CD4-positive, alpha-beta memory T cell (primary cell): ENCODE data around the gene FER. TPM values are rescaled to one million over a fixed set of nuclear protein-coding genes. Genes with fewer than 3 reads are reported as not detected.
A peak's percentile ranks its signal among the peaks of the same experiment; 100 is the strongest.

ENCODE experiments used
- CTCF ChIA-PET: fragments of 350-600 bp; sonication (Branson Sonifier 250); formaldehyde crosslinking; loops from one replicate; lab custom pipeline; 2021; ENCODE audit warnings: inconsistent platforms; ENCODE audit not compliant: partially characterized antibody; lab: Charles Lee
- POLR2A ChIA-PET: fragments of 350-600 bp; sonication (Branson Sonifier 250); formaldehyde crosslinking; loops from one replicate; lab custom pipeline; 2021; ENCODE audit not compliant: partially characterized antibody; lab: Charles Lee
- DNase-seq, 5 donors: peaks; one replicate each; pipeline versions ENCODE4 v3.0.0 to v3.0.0-alpha.2; 2020 to 2022; ENCODE audit warnings: mixed read lengths in 1 of 5
- H3K27ac ChIP-seq: one replicate; pipeline ENCODE4 v1.7.0; 2013; ENCODE audit warnings: low read depth, low read length
- H3K27me3 ChIP-seq: 2 replicates; pipeline ENCODE4 v1.7.0; 2013; ENCODE audit warnings: mild to moderate bottlenecking, low read length, moderate library complexity; ENCODE audit not compliant: insufficient read depth
- H3K36me3 ChIP-seq: 2 replicates; pipeline ENCODE4 v1.7.0; 2013; ENCODE audit warnings: mild to moderate bottlenecking, low read length, moderate library complexity; ENCODE audit not compliant: insufficient read depth
- H3K4me1 ChIP-seq: 2 replicates; pipeline ENCODE4 v1.7.0; 2013; ENCODE audit warnings: mild to moderate bottlenecking, low read length, moderate library complexity; ENCODE audit not compliant: insufficient read depth
- H3K4me3 ChIP-seq, 2 donors: one replicate each; pipeline ENCODE4 v1.7.0; 2013; ENCODE audit warnings: low read length in 2 of 2, mild to moderate bottlenecking in 1 of 2
- H3K9me3 ChIP-seq, 2 donors: one replicate each; pipeline ENCODE4 v1.7.0; 2013; ENCODE audit warnings: low read length in 2 of 2, control low read depth in 1 of 2; ENCODE audit not compliant: control insufficient read depth in 1 of 2
- H3K27ac Mint-ChIP-seq, 7 donors: one replicate each; pipeline ENCODE4 v1.8.0; 2020 to 2021; ENCODE audit warnings: mixed read lengths in 7 of 7, mild to moderate bottlenecking in 6 of 7, inconsistent platforms in 3 of 7, moderate library complexity in 3 of 7
- H3K27me3 Mint-ChIP-seq, 2 donors: one replicate each; pipeline ENCODE4 v1.8.0; 2020 to 2021; ENCODE audit warnings: mixed read lengths in 2 of 2
- H3K36me3 Mint-ChIP-seq, 2 donors: one replicate each; pipeline ENCODE4 v1.8.0; 2020 to 2021; ENCODE audit warnings: mixed read lengths in 2 of 2, inconsistent platforms in 1 of 2, mild to moderate bottlenecking in 1 of 2
- H3K4me1 Mint-ChIP-seq, 4 donors: one replicate each; pipeline ENCODE4 v1.8.0; 2020 to 2021; ENCODE audit warnings: mixed read lengths in 4 of 4, mild to moderate bottlenecking in 1 of 4
- H3K4me3 Mint-ChIP-seq, 8 donors: one replicate each; pipeline ENCODE4 v1.8.0; 2020 to 2021; ENCODE audit warnings: mixed read lengths in 8 of 8, mild to moderate bottlenecking in 7 of 8, moderate library complexity in 6 of 8, inconsistent platforms in 3 of 8
- H3K9me3 Mint-ChIP-seq, 8 donors: one replicate each; pipeline ENCODE4 v1.8.0; 2020 to 2021; ENCODE audit warnings: mixed read lengths in 8 of 8, mild to moderate bottlenecking in 5 of 8, inconsistent platforms in 3 of 8, moderate library complexity in 1 of 8
- intact Hi-C: fragments of 100-400 bp; cut with micrococcal nuclease; formaldehyde crosslinking; loops from one replicate; pipeline ENCODE4 v1.15.1; 2023
- polyA plus RNA-seq, 2 donors: library from polyadenylated mRNA; unstranded; fragments of 300-500 nt; fragmentation: Illumina TruSeq; gene quantifications; one replicate each; pipeline ENCODE4 v1.2.3, GENCODE V29; 2021
- total RNA-seq, 2 experiments: library from RNA; stranded (reverse); gene quantifications; one replicate each; pipeline ENCODE4 v1.2.3, GENCODE V29; 2021

FER gene
- total and polyA plus RNA-seq, 4 experiments from 2014 or later = 6.1 to 11.3 (median 10.3) TPM

DNA sequence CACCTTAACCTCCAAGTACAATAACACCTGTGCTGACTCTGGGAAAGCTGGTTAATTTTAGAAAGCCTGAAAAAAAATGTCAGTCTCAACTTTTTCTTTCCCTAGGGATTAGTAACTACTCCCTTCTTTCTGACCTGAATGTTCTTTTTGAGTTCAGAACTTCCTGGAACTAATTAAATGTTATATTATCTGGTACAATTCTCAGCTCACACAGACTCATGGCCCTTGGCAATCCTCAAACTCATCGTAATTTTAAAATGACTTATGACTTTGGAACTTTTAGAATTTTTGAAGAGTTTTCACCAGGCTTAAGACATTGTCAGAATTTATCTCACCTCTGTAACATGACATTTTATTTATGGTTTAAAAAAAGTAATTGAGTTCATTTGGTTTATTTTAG lies 315.0 kb downstream of the FER start:
- H3K27me3 Mint-ChIP-seq = no peaks in the 10 kb centered on the region
- Histone ChIP-seq H3K27me3 (no peaks in the 10 kb centered on the region), H3K4me3 (no peak overlapping the region), H3K36me3 (no peaks in the 10 kb centered on the region), H3K27ac (no peak overlapping the region), H3K9me3 (no peaks in the 10 kb centered on the region), H3K4me1 (no peaks in the 10 kb centered on the region)
- H3K9me3 Mint-ChIP-seq = no peaks in the 10 kb centered on the region
- peaks cover 1 to 7% of the 10 kb centered on the region in 2 donors for H3K36me3 Mint-ChIP-seq
- intact Hi-C loops = no loop called here
- no peak overlapping the region for H3K4me3 Mint-ChIP-seq
- POLR2A ChIA-PET = no interaction called here
- CTCF ChIA-PET = no interaction called here
- peak overlapping the region in 1 of 7 donors; percentile 38 for H3K27ac Mint-ChIP-seq
- DNase-seq = no peak
- H3K4me1 Mint-ChIP-seq = no peaks in the 10 kb centered on the region

DNA sequence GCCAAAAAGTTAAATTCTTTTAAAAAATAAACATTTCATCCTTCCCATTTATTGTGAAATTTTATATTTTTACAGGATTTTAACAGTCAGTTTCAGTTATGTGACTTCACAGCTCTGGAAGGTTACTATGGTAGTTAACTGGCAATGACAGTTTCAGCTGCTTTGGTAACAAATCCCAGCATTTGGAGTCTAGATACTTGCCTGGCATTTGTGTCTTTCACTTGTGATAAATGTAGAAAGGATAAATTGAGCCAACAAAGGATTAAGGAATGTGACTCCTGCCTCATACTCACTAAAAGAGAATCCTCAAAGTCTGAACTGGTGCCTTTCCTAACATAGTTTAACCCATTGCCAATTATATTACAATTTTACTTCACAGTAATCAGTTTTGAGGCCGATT lies 315.5 kb downstream of the FER start:
- CTCF ChIA-PET = no interaction called here
- Histone ChIP-seq H3K27ac (no peak overlapping the region), H3K27me3 (no peaks in the 10 kb centered on the region), H3K9me3 (no peaks in the 10 kb centered on the region), H3K4me1 (no peaks in the 10 kb centered on the region), H3K4me3 (no peak overlapping the region), H3K36me3 (no peaks in the 10 kb centered on the region)
- Mint-ChIP-seq H3K4me1 (no peaks in the 10 kb centered on the region), H3K36me3 (peaks cover 1 to 7% of the 10 kb centered on the region in 2 donors), H3K9me3 (no peaks in the 10 kb centered on the region), H3K27me3 (no peaks in the 10 kb centered on the region), H3K27ac (no peak overlapping the region), H3K4me3 (no peak overlapping the region)
- POLR2A ChIA-PET = no interaction called here
- intact Hi-C loops = no loop called here
- no peak for DNase-seq

DNA sequence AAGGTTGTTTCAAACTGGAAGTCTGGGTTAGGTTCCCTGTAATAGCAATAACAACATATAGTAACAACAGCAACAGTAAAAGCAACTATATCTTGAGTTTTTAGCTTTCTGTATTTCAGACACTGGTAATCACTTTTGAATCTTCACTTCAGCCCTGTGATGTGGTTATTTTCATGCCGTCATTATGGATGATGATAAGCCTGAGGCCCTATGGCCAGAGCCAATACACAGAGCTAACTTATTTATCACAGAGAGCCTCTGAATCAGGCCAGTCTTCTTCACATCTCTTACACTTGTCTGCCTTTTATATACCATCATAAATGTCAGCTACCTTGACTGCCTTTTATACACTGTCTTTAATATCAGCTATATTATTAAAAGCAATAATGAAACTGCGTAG lies 329.0 kb downstream of the FER start:
- Mint-ChIP-seq H3K4me3 (no peak overlapping the region), H3K9me3 (no peaks in the 10 kb centered on the region), H3K27me3 (no peaks in the 10 kb centered on the region), H3K4me1 (no peaks in the 10 kb centered on the region), H3K36me3 (no peaks in the 10 kb centered on the region), H3K27ac (no peak overlapping the region)
- Histone ChIP-seq H3K27me3 (no peaks in the 10 kb centered on the region), H3K36me3 (no peaks in the 10 kb centered on the region), H3K27ac (no peak overlapping the region), H3K4me1 (no peaks in the 10 kb centered on the region), H3K9me3 (no peaks in the 10 kb centered on the region), H3K4me3 (no peak overlapping the region)
- ChIA-PET CTCF (no interaction called here), POLR2A (no interaction called here)
- DNase-seq = no peak
- intact Hi-C loops = no loop called here

DNA sequence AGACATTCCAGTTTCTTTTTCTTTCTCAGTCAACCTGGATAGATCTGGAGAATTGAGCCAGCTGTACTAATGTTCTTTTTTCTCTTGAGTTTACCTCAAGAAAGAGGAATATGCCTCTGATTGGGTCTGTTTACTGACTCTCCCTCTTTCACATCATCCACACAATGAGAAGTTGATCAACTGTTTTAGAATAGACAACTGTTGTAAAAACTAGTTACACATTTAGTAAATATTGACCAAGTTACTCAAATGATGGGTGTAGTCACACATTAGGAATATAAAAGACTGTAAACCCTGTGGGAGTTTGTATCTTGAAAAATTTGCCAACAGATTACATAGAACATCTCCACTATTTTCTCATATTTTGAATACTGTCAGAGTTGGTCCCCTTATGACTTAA lies 330.8 kb downstream of the FER start:
- no peak overlapping the region for H3K4me3 Mint-ChIP-seq
- no peaks in the 10 kb centered on the region for H3K4me1 Mint-ChIP-seq
- no peaks in the 10 kb centered on the region for H3K36me3 Mint-ChIP-seq
- no peaks in the 10 kb centered on the region for H3K27me3 Mint-ChIP-seq
- Histone ChIP-seq H3K36me3 (no peaks in the 10 kb centered on the region), H3K4me3 (no peak overlapping the region), H3K9me3 (no peaks in the 10 kb centered on the region), H3K27me3 (no peaks in the 10 kb centered on the region), H3K27ac (no peak overlapping the region), H3K4me1 (no peaks in the 10 kb centered on the region)
- ChIA-PET POLR2A (no interaction called here), CTCF (no interaction called here)
- no peak for DNase-seq
- H3K27ac Mint-ChIP-seq = no peak overlapping the region
- intact Hi-C loops = no loop called here
- no peaks in the 10 kb centered on the region for H3K9me3 Mint-ChIP-seq

DNA sequence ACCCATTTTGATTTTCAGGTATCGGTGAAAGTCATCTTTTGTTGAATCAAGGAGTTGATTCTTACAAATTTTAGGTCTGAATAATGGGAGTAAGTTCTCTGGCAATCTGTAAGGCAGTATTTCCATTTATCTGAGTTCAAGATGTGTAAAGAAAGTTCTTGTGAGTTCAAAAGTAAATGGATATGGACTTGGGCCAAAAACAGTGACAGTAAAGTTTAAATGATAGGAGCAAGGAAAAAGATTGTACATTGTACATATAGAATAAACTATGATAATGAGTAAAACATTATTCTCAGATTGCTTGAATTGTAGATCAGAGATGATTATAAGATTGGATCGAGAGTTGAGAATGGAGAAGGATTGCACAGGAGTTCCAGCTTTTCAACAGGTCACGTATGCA lies 332.8 kb downstream of the FER start:
- no peaks in the 10 kb centered on the region for H3K4me1 Mint-ChIP-seq
- intact Hi-C loops = no loop called here
- ChIA-PET CTCF (no interaction called here), POLR2A (no interaction called here)
- H3K4me3 Mint-ChIP-seq = no peak overlapping the region
- H3K36me3 Mint-ChIP-seq = peaks cover 0 to 3% of the 10 kb centered on the region in 2 donors
- Histone ChIP-seq H3K27me3 (no peaks in the 10 kb centered on the region), H3K4me3 (no peak overlapping the region), H3K27ac (no peak overlapping the region), H3K9me3 (no peaks in the 10 kb centered on the region), H3K36me3 (no peaks in the 10 kb centered on the region), H3K4me1 (no peaks in the 10 kb centered on the region)
- no peaks in the 10 kb centered on the region for H3K27me3 Mint-ChIP-seq
- H3K27ac Mint-ChIP-seq = no peak overlapping the region
- no peaks in the 10 kb centered on the region for H3K9me3 Mint-ChIP-seq
- no peak for DNase-seq

DNA sequence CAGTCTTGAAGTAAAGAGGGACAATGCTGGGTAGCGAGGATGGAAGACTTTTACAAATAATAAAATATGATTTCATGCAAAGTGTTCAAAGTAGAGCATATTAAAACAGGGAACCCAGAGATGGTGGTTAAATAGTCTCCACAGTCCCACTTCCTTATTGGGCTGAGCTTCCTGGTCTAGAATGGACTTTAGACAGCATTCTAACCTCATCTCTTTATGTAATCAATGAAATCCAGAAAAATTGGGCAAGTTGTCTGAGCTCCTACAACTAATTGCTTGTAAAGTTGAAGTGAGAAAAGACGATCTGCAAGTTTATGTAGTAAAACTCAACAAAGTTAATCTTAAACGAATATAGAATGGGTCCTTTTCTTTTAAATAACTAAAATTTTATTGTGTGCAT lies 333.2 kb downstream of the FER start:
- H3K36me3 Mint-ChIP-seq = peaks cover 0 to 3% of the 10 kb centered on the region in 2 donors
- H3K4me3 Mint-ChIP-seq = no peak overlapping the region
- H3K4me1 Mint-ChIP-seq = no peaks in the 10 kb centered on the region
- Histone ChIP-seq H3K27me3 (no peaks in the 10 kb centered on the region), H3K9me3 (no peaks in the 10 kb centered on the region), H3K36me3 (no peaks in the 10 kb centered on the region), H3K4me1 (no peaks in the 10 kb centered on the region), H3K4me3 (no peak overlapping the region), H3K27ac (no peak overlapping the region)
- DNase-seq = no peak
- intact Hi-C loops = no loop called here
- H3K27me3 Mint-ChIP-seq = no peaks in the 10 kb centered on the region
- POLR2A ChIA-PET = no interaction called here
- H3K9me3 Mint-ChIP-seq = no peaks in the 10 kb centered on the region
- no peak overlapping the region for H3K27ac Mint-ChIP-seq
- CTCF ChIA-PET = no interaction called here

DNA sequence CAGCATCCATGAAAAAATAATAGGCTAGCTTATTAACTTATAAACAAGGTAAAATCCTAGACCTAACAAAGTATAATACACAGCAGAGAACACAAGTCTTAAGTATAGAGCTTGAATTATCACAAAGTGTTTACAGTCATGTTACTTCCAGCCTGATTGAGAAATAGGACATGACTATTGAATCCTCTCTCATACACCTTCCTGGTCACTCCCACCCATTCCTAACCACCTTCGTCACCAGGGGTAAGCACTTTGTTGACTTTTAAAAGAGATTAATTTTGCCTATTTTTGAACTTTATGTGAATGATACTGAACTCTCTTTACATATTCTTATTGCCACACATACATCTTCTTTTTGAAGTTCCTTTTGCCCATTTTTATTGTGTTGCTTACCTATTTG lies 336.2 kb downstream of the FER start:
- Histone ChIP-seq H3K27ac (no peak overlapping the region), H3K4me3 (no peak overlapping the region), H3K27me3 (no peaks in the 10 kb centered on the region), H3K4me1 (no peaks in the 10 kb centered on the region), H3K36me3 (no peaks in the 10 kb centered on the region), H3K9me3 (no peaks in the 10 kb centered on the region)
- ChIA-PET CTCF (no interaction called here), POLR2A (no interaction called here)
- Mint-ChIP-seq H3K36me3 (peaks cover 0 to 3% of the 10 kb centered on the region in 2 donors), H3K27ac (peak overlapping the region in 1 of 7 donors; percentile 11), H3K27me3 (no peaks in the 10 kb centered on the region), H3K4me1 (no peaks in the 10 kb centered on the region), H3K9me3 (no peaks in the 10 kb centered on the region), H3K4me3 (no peak overlapping the region)
- no peak for DNase-seq
- intact Hi-C loops = no loop called here

DNA sequence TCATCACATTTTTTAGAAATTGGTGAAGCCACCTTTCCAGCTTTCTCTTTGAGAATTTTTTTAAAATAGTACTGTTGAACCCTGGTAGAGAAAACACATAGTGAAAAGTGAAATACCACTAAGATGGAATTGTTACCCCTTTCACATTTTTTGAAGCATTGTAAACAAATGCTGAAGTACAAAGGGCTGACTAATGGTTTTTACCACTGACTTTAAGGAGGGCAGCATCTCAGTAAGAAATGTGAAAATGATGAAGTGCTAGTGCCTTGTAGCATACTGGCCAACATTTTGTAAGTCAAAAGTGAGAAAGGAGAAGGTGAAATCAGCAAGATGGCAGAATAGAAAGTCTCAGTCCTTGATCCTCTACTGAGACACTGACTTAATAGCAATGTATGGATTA lies 341.5 kb downstream of the FER start:
- Histone ChIP-seq H3K27ac (no peak overlapping the region), H3K4me1 (no peaks in the 10 kb centered on the region), H3K27me3 (no peaks in the 10 kb centered on the region), H3K9me3 (no peaks in the 10 kb centered on the region), H3K4me3 (no peak overlapping the region), H3K36me3 (no peaks in the 10 kb centered on the region)
- H3K4me1 Mint-ChIP-seq = no peaks in the 10 kb centered on the region
- H3K4me3 Mint-ChIP-seq = no peak overlapping the region
- no peaks in the 10 kb centered on the region for H3K27me3 Mint-ChIP-seq
- H3K27ac Mint-ChIP-seq = no peak overlapping the region
- CTCF ChIA-PET = no interaction called here
- intact Hi-C loops = no loop called here
- POLR2A ChIA-PET = no interaction called here
- H3K36me3 Mint-ChIP-seq = peaks cover 0 to 7% of the 10 kb centered on the region in 2 donors
- DNase-seq = no peak
- H3K9me3 Mint-ChIP-seq = peaks cover 0 to 4% (median 0%) of the 10 kb centered on the region in 8 donors
